ENCODE results near the gene MALSU1. TPM values are rescaled to one million over a fixed set of nuclear protein-coding genes. Genes with fewer than 3 reads are reported as not detected.
A peak's percentile ranks its signal among the peaks of the same experiment; 100 is the strongest.

The MALSU1 gene
- total RNA-seq, 1 donor from 2014 or later: 43.3 TPM

DNA sequence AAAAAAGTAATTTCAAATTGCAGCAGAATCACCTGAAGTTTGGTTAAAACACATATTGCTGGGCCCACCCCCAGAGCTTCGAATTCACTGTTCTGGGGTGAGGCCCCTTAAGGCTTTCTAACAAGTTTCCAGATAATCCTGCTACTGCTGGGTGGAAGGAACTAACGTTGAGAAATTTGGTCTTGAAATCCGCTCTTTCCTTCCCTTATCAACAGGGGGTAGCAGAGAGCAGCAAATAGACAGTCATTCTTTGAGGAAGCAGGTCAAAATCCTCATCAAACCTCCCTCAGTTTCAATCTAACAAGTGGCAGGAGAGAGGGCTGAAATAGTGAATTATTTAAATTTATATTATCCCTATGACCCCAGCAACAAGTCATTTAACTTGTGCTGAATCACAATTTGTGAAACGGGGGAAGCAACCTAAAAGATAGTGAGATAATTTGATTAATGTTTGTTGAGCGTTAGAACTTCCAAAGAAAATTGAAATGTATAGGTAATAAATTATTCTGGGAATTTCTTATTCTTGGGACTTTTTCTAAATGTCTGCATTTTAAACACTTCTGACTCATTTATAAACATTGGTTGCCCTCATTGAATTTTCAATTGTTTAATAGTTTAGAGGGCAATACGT is 21.7 kb upstream of the MALSU1 start:
- H3K9me3 Mint-ChIP-seq: no peaks in the 10 kb centered on the region
- no peaks in the 10 kb centered on the region for H3K36me3 Mint-ChIP-seq
- H3K27ac Mint-ChIP-seq: no peak overlapping the region
- H3K4me1 Mint-ChIP-seq: peaks cover 9% of the 10 kb centered on the region
- H3K4me3 Mint-ChIP-seq: no peak overlapping the region
- TF ChIP-seq, protein P1, sequence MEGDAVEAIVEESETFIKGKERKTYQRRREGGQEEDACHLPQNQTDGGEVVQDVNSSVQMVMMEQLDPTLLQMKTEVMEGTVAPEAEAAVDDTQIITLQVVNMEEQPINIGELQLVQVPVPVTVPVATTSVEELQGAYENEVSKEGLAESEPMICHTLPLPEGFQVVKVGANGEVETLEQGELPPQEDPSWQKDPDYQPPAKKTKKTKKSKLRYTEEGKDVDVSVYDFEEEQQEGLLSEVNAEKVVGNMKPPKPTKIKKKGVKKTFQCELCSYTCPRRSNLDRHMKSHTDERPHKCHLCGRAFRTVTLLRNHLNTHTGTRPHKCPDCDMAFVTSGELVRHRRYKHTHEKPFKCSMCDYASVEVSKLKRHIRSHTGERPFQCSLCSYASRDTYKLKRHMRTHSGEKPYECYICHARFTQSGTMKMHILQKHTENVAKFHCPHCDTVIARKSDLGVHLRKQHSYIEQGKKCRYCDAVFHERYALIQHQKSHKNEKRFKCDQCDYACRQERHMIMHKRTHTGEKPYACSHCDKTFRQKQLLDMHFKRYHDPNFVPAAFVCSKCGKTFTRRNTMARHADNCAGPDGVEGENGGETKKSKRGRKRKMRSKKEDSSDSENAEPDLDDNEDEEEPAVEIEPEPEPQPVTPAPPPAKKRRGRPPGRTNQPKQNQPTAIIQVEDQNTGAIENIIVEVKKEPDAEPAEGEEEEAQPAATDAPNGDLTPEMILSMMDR (IDR thresholded peaks at IDR 0.05; ENCODE audit: unreplicated experiment): peak; percentile 50
- no peak for DNase-seq (ENCODE audit: low spot score in 2 of 2, unreplicated experiment in 2 of 2)
- peaks cover 2% of the 10 kb centered on the region for H3K27me3 Mint-ChIP-seq (ENCODE audit: low read depth)

DNA sequence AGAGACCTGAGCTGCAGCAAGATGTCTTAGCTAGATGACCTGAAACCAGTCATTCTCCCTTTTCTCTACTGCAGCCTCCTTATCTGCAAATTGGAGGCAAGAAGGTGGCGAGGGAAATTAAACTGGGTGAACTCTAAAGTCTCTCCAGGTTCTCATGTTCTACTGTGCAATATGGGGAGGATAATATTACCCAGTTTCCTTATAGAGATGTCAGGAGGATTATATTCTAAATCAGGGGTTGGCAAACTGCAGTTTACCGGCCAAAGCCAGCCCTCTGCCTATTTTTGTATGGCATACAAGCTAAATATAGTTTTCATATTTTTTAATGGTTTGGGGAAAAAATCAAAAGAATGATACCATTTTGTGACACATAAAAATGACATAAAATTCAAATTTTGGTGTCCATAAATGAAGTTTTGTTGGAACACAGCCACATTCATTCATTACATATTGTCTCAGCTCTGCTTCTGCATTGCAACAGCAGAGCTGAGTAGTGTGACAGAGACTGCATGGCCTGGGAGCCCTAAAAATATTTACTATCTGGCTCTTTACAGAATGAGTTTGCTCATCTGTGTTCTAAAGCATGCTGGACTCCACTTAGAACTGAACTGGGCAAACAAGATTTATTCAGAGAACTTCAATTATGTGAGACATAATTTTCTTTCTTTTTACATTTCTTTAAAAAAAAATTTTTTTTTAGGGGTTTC is 19.2 kb upstream of the MALSU1 start:
- Mint-ChIP-seq H3K36me3 (no peaks in the 10 kb centered on the region), H3K27ac (no peak overlapping the region), H3K4me1 (no peaks in the 10 kb centered on the region), H3K9me3 (no peaks in the 10 kb centered on the region), H3K4me3 (no peak overlapping the region), H3K27me3 (ENCODE audit: low read depth) (no peaks in the 10 kb centered on the region)
- TF ChIP-seq, protein P1 (IDR thresholded peaks at IDR 0.05; ENCODE audit: unreplicated experiment): no peak
- no peak for DNase-seq (ENCODE audit: low spot score in 2 of 2, unreplicated experiment in 2 of 2)

DNA sequence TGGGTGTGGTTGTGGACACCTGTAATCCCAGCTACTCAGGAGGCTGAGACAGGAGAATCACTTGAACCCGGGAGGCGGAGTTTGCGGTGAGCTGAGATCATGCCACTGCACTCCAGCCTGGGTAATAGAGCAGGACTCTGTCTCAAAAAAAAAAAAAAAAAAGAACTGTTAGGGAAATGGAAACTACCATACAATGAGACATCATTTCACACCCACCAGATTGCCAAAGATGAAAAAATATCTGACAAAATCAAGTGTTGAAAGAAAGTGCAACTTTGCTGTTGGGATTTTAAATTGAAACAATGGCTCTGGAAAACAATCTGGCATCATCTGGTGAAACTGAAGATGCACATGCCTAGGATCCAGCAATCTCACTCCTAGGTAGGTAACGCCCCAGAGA is 16.1 kb upstream of the MALSU1 start:
- H3K27ac Mint-ChIP-seq: no peak overlapping the region
- no peaks in the 10 kb centered on the region for H3K36me3 Mint-ChIP-seq
- TF ChIP-seq, protein P1 (IDR thresholded peaks at IDR 0.05; ENCODE audit: unreplicated experiment): no peak
- H3K4me3 Mint-ChIP-seq: no peak overlapping the region
- H3K9me3 Mint-ChIP-seq: no peaks in the 10 kb centered on the region
- H3K4me1 Mint-ChIP-seq: no peaks in the 10 kb centered on the region
- no peaks in the 10 kb centered on the region for H3K27me3 Mint-ChIP-seq (ENCODE audit: low read depth)
- no peak for DNase-seq (ENCODE audit: low spot score in 2 of 2, unreplicated experiment in 2 of 2)

DNA sequence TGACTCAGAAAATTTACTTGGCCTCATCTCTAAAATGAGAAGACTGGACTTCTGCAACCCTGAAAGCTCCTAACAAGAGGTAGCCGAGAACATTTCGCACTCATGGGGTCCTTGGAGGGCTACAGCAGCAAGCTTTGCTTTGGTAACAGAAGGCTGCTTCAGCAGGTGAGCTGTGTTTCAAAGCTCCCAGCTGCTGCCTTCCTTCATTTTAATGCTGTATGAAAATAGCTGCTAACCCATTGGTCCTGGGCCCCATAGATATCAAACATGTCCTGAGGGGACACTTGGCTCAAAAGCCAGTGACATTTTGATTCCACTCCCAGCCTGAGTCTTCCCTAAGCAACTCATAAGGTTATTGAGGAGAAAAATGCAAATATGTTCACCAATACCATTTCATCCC is 14.3 kb upstream of the MALSU1 start:
- DNase-seq (ENCODE audit: low spot score in 2 of 2, unreplicated experiment in 2 of 2): no peak
- Mint-ChIP-seq H3K4me1 (no peaks in the 10 kb centered on the region), H3K27ac (no peak overlapping the region), H3K36me3 (no peaks in the 10 kb centered on the region), H3K9me3 (no peaks in the 10 kb centered on the region), H3K4me3 (no peak overlapping the region), H3K27me3 (ENCODE audit: low read depth) (no peaks in the 10 kb centered on the region)
- TF ChIP-seq, protein P1 (IDR thresholded peaks at IDR 0.05; ENCODE audit: unreplicated experiment): no peak

DNA sequence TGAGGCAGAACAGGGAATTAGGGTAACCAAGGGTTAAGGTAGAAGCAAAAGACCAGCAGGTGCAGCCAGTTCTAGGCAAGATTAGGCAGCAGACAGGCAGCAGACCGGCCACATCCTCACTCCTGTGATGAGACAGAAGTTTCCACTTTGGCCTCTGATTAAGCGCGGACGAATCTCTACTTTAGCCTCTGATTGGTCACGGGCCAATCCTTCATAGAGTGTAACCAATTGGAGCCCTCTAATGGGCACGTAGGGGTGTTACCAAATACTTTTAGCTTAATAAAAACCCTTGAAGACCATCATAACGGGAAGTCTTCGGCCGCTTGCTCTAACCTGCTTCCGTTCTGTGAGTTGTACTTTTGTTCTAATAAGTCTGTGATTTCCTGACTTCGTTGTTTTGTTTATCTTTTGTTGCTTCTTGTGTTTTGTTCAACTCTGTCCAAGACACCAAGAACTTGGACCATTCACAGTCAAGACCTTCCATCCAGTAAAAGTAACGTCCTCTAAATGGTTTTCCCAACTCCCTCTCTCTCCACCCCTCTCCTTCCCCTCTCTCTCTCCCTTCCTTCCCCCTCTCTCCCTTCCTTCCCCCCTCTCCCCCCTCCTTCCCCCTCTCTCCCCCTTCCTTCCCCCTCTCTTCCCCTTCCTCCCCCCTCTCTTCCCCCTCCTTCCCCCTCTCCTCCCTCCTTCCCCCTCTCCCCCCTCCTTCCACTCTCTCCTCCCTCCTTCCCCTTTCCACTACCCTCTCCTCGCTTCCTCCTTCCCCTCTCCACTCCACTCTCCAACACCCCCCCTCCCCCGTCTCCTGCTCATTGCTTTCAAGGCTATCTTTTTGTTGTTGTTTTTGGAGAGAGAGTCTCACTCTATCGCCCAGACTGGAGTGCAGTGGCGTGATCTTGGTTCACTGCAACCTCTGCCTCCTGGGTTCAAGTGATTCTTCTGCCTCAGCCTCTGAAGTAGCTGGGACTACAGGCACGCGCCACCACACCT is 13.2 kb upstream of the MALSU1 start:
- no peak overlapping the region for H3K27ac Mint-ChIP-seq
- H3K4me3 Mint-ChIP-seq: no peak overlapping the region
- no peak for DNase-seq (ENCODE audit: low spot score in 2 of 2, unreplicated experiment in 2 of 2)
- TF ChIP-seq, protein P1 (IDR thresholded peaks at IDR 0.05; ENCODE audit: unreplicated experiment): no peak
- no peaks in the 10 kb centered on the region for H3K36me3 Mint-ChIP-seq
- no peaks in the 10 kb centered on the region for H3K27me3 Mint-ChIP-seq (ENCODE audit: low read depth)
- H3K4me1 Mint-ChIP-seq: peaks cover 3% of the 10 kb centered on the region
- H3K9me3 Mint-ChIP-seq: no peaks in the 10 kb centered on the region

Measured in mesothelial cell of epicardium (in vitro differentiated cells).